WTC11 (cell line): ENCODE results near the gene SPNS2. TPM values are rescaled to one million over a fixed set of nuclear protein-coding genes. Genes with fewer than 3 reads are reported as not detected.
A peak's percentile ranks its signal among the peaks of the same experiment; 100 is the strongest.

Source experiments
- ATAC-seq: fragments of 200-7000 bp; cut with Tn5 transposase; 2 replicates; pipeline ENCODE4 v1.10.0; 2021; ENCODE audit warnings: mild to moderate bottlenecking, moderate library complexity
- CTCF ChIA-PET: fragments of 300-600 bp; sonication (Branson Sonifier 250); formaldehyde crosslinking; loops from one replicate; lab custom pipeline; 2021; ENCODE audit warnings: antibody characterized with exemption; lab: Charles Lee
- POLR2A ChIA-PET: fragments of 350-600 bp; sonication (Branson Sonifier 250); formaldehyde crosslinking; loops from one replicate; lab custom pipeline; 2021; ENCODE audit warnings: antibody characterized with exemption; lab: Charles Lee
- DNase-seq: peaks from one replicate; pipeline ENCODE4 v3.0.0; 2021; ENCODE audit warnings: low spot score
- H3K27ac Mint-ChIP-seq: 2 replicates; pipeline ENCODE4 v1.8.0; 2021; ENCODE audit warnings: mixed read lengths
- H3K27me3 Mint-ChIP-seq: 2 replicates; pipeline ENCODE4 v1.8.0; 2021; ENCODE audit warnings: low read depth, mild to moderate bottlenecking, moderate library complexity, mixed read lengths
- H3K36me3 Mint-ChIP-seq: 2 replicates; pipeline ENCODE4 v1.8.0; 2021; ENCODE audit warnings: mixed read lengths
- H3K4me1 Mint-ChIP-seq: 2 replicates; pipeline ENCODE4 v1.8.0; 2022; ENCODE audit warnings: mixed read lengths
- H3K4me3 Mint-ChIP-seq: 2 replicates; pipeline ENCODE4 v1.8.0; 2021; ENCODE audit warnings: mild to moderate bottlenecking, moderate library complexity, mixed read lengths
- H3K9me3 Mint-ChIP-seq: 2 replicates; pipeline ENCODE4 v1.8.0; 2021; ENCODE audit warnings: mixed read lengths
- CBFB ChIP-seq: sonication (generic); formaldehyde crosslinking; IDR thresholded peaks from 2 replicates; pipeline ENCODE4 v1.8.1; 2022; ENCODE audit warnings: mild to moderate bottlenecking, low read depth, missing genetic modification reagents
- CREB1 ChIP-seq: sonication (generic); formaldehyde crosslinking; IDR thresholded peaks from 2 replicates; pipeline ENCODE4 v1.8.0; 2023; ENCODE audit warnings: mild to moderate bottlenecking, missing genetic modification reagents
- ESRRA ChIP-seq: sonication (generic); formaldehyde crosslinking; IDR thresholded peaks from 2 replicates; pipeline ENCODE4 v1.8.1; 2022; ENCODE audit warnings: mild to moderate bottlenecking, missing genetic modification reagents, borderline replicate concordance
- FOXP1 ChIP-seq: sonication (generic); formaldehyde crosslinking; IDR thresholded peaks from 2 replicates; pipeline ENCODE4 v1.8.0; 2022; ENCODE audit warnings: missing genetic modification reagents, mild to moderate bottlenecking, moderate library complexity, borderline replicate concordance
- MYBL2 ChIP-seq: sonication (generic); formaldehyde crosslinking; IDR thresholded peaks from 2 replicates; pipeline ENCODE4 v1.8.1; 2023; ENCODE audit warnings: mild to moderate bottlenecking, moderate library complexity, missing genetic modification reagents
- NFATC4 ChIP-seq: fragments of 250-450 bp; sonication (Bioruptor Pico); IDR thresholded peaks from 2 replicates; pipeline ENCODE4 v1.9.0; 2021; ENCODE audit warnings: mild to moderate bottlenecking
- SOX15 ChIP-seq: fragments of 250-450 bp; sonication (Bioruptor Pico); IDR thresholded peaks from 2 replicates; pipeline ENCODE4 v1.9.0; 2021; ENCODE audit warnings: mild to moderate bottlenecking
- TEAD1 ChIP-seq: sonication (generic); formaldehyde crosslinking; IDR thresholded peaks from 2 replicates; pipeline ENCODE4 v1.8.0; 2022; ENCODE audit warnings: mild to moderate bottlenecking, missing genetic modification reagents
- TP53 ChIP-seq: sonication (generic); formaldehyde crosslinking; IDR thresholded peaks from 2 replicates; pipeline ENCODE4 v1.8.1; 2023; ENCODE audit warnings: mild to moderate bottlenecking, missing genetic modification reagents
- ZNF138 ChIP-seq: sonication (generic); formaldehyde crosslinking; conservative IDR thresholded peaks from 2 replicates; pipeline ENCODE4 v1.8.1; 2022; ENCODE audit warnings: mild to moderate bottlenecking, moderate library complexity, missing genetic modification reagents
- total RNA-seq: library from RNA; stranded (reverse); gene quantifications from 3 replicates; pipeline ENCODE4 v1.2.3, GENCODE V29; 2021
- TF ChIP-seq, protein P1 (sequence below): sonication (generic); formaldehyde crosslinking; IDR thresholded peaks from 2 replicates; pipeline ENCODE4 v1.8.0; 2022; ENCODE audit warnings: mild to moderate bottlenecking, missing genetic modification reagents
- TF ChIP-seq, protein P2 (sequence below): fragments of 250-450 bp; sonication (Bioruptor Pico); IDR thresholded peaks from 2 replicates; pipeline ENCODE4 v1.8.0; 2021; ENCODE audit warnings: mild to moderate bottlenecking
- TF ChIP-seq, protein P3 (sequence below): sonication (generic); formaldehyde crosslinking; IDR thresholded peaks from 2 replicates; pipeline ENCODE4 v1.8.1; 2023; ENCODE audit warnings: mild to moderate bottlenecking, moderate library complexity, missing genetic modification reagents
- TF ChIP-seq, protein P4 (sequence below): fragments of 200-600 bp; IDR thresholded peaks from 2 replicates; pipeline ENCODE4 v1.8.0; 2022; ENCODE audit warnings: antibody characterized with exemption

Gene SPNS2
- total RNA-seq, 1 experiment from 2014 or later: 0.87 TPM

DNA sequence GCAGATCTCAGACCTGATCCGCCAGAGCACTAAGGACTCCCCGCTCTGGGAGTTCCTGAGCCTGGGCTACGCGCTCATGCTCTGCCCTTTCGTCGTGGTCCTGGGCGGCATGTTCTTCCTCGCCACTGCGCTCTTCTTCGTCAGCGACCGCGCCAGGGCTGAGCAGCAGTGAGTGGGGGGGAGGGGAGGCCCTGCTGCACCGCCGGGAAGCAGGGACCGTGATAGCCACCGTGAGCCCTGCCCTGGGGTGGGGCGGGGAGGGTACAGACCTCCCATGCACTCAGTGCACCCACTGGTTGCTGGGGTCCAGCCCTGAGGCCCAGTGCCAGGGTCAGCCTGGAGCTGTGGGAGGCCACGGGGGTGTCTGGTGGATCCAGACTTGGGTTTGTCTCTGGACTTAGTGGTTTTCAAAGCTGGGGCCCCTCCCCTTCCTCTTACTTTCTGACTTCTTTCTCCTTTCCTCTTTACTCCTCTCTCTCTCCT, 37.6 kb downstream of the SPNS2 start (continued):
- TF ChIP-seq CREB1 (CRISPR knock-in tag) (no peak), CBFB (CRISPR knock-in tag) (no peak), MYBL2 (peak; percentile 24; the same call in 1 of the 2 replicates), ESRRA (CRISPR knock-in tag) (0 out of 2 replicates have a peak, but pooled peaks have one; percentile 14), TEAD1 (CRISPR knock-in tag) (0 out of 2 replicates have a peak, but pooled peaks have one; percentile 9), TP53 (CRISPR knock-in tag) (no peak)
- TF ChIP-seq, protein P1, sequence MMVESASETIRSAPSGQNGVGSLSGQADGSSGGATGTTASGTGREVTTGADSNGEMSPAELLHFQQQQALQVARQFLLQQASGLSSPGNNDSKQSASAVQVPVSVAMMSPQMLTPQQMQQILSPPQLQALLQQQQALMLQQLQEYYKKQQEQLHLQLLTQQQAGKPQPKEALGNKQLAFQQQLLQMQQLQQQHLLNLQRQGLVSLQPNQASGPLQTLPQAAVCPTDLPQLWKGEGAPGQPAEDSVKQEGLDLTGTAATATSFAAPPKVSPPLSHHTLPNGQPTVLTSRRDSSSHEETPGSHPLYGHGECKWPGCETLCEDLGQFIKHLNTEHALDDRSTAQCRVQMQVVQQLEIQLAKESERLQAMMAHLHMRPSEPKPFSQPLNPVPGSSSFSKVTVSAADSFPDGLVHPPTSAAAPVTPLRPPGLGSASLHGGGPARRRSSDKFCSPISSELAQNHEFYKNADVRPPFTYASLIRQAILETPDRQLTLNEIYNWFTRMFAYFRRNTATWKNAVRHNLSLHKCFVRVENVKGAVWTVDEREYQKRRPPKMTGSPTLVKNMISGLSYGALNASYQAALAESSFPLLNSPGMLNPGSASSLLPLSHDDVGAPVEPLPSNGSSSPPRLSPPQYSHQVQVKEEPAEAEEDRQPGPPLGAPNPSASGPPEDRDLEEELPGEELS (CRISPR knock-in tag): peak; percentile 32; the same call in 1 of the 2 replicates

DNA sequence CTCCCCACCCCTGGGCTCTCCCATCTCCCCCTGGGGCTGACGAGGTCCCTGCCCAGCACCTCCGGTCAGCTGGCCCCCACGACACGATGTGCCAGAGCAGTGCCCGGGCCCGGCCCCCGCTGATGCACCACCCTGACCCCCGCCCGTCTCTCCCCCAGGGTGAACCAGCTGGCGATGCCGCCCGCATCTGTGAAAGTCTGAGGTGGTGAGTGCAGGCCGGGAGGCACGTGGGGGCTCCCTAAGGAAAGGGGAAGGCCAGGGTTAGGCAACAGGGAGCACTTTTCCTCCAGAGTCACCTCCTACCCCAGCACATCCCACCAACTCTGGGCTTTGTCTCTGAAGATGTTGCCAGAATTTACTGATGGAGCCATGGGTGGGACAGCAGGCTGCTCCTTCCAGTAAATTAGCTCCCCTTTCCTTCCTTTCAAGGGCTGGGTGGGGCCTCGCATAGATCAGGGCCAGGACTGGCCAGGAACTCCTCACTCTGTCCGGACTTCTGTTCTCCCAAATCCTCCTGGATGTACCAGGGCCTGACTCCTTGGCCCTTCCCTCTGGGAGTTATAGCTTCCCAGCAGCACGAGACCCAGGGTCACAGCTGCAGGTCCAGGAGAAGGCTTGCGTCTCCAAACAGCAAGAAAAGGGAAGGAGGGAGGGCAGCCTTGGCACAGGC, 38.2 kb downstream of the SPNS2 start:
- no peaks in the 10 kb centered on the region for H3K9me3 Mint-ChIP-seq
- H3K4me1 Mint-ChIP-seq: peaks cover 18% of the 10 kb centered on the region
- H3K27me3 Mint-ChIP-seq: peaks cover 30% of the 10 kb centered on the region
- CTCF ChIA-PET: interaction anchor here (0.8 to 8.2 kb wide), 6 partner anchors 14 to 116 kb away, joined by 3 to 57 read pairs (median 5); partner anchors contain the start of genes MYBBP1A and SPNS2
- H3K4me3 Mint-ChIP-seq: no peak overlapping the region
- POLR2A ChIA-PET: interaction anchor here (0.6 to 3.2 kb wide), 6 partner anchors 14 to 901 kb away, joined by 3 to 7 read pairs (median 4); partner anchors contain the start of gene SHPK
- peak overlapping the region; percentile 57; the same call in 1 of the 2 replicates for H3K27ac Mint-ChIP-seq
- ATAC-seq (no peak), DNase-seq (no peak)
- TF ChIP-seq, protein P2, sequence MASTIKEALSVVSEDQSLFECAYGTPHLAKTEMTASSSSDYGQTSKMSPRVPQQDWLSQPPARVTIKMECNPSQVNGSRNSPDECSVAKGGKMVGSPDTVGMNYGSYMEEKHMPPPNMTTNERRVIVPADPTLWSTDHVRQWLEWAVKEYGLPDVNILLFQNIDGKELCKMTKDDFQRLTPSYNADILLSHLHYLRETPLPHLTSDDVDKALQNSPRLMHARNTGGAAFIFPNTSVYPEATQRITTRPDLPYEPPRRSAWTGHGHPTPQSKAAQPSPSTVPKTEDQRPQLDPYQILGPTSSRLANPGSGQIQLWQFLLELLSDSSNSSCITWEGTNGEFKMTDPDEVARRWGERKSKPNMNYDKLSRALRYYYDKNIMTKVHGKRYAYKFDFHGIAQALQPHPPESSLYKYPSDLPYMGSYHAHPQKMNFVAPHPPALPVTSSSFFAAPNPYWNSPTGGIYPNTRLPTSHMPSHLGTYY (CRISPR knock-in tag): no peak
- no peak for TF ChIP-seq FOXP1 (CRISPR knock-in tag)
- TF ChIP-seq NFATC4: no peak
- TF ChIP-seq, protein P3, sequence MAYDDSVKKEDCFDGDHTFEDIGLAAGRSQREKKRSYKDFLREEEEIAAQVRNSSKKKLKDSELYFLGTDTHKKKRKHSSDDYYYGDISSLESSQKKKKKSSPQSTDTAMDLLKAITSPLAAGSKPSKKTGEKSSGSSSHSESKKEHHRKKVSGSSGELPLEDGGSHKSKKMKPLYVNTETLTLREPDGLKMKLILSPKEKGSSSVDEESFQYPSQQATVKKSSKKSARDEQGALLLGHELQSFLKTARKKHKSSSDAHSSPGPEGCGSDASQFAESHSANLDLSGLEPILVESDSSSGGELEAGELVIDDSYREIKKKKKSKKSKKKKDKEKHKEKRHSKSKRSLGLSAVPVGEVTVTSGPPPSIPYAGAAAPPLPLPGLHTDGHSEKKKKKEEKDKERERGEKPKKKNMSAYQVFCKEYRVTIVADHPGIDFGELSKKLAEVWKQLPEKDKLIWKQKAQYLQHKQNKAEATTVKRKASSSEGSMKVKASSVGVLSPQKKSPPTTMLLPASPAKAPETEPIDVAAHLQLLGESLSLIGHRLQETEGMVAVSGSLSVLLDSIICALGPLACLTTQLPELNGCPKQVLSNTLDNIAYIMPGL: 0 out of 2 replicates have a peak, but pooled peaks have one; percentile 41
- no peak for TF ChIP-seq SOX15 (CRISPR knock-in tag)
- TF ChIP-seq, protein P4, sequence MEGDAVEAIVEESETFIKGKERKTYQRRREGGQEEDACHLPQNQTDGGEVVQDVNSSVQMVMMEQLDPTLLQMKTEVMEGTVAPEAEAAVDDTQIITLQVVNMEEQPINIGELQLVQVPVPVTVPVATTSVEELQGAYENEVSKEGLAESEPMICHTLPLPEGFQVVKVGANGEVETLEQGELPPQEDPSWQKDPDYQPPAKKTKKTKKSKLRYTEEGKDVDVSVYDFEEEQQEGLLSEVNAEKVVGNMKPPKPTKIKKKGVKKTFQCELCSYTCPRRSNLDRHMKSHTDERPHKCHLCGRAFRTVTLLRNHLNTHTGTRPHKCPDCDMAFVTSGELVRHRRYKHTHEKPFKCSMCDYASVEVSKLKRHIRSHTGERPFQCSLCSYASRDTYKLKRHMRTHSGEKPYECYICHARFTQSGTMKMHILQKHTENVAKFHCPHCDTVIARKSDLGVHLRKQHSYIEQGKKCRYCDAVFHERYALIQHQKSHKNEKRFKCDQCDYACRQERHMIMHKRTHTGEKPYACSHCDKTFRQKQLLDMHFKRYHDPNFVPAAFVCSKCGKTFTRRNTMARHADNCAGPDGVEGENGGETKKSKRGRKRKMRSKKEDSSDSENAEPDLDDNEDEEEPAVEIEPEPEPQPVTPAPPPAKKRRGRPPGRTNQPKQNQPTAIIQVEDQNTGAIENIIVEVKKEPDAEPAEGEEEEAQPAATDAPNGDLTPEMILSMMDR: no peak
- peaks cover 12% of the 10 kb centered on the region for H3K36me3 Mint-ChIP-seq

DNA sequence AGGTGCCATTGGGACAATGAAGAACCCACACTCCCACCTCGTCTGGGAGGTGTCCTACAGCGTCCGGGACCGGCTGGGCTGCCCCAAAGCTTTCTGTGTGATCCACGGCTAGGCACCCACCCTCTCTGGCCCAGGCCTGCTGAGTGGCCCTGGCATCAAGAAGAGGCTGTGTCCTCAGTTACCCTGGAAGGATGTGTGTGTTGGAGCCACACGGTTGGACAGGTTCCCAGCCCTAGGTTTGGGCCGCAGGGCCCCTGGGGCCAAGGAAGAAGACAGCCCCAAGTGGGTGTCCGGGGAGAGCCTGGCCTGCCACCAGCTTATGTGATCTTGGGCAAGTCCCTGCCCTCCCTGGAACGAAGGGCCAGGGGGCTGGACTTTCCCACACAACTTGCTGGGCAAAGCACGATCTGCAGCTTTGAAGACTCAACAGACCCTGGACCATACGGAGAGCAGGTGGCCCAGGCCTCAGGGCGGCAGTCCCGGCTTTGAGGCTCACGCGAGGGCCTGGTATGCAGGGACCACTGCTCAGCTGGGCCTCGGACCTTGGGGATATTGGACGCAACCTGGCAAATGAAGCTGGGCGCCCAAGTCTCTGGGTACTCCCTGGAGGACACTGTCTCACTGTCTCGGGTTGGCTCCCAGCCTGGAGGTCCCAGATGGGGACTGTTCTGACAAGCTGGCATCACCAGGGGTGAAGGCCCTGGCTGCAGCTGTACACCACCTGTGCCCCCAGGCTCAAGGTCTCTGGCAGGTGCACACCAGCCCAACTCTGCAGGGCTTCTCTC, 39.0 kb downstream of the SPNS2 start:
- TF ChIP-seq FOXP1 (CRISPR knock-in tag): no peak
- TF ChIP-seq ZNF138 (CRISPR knock-in tag): 0 out of 2 replicates have a peak, but pooled peaks have one; percentile 37
- TF ChIP-seq, all 79 proteins: peak for 1
- peaks cover 22% of the 10 kb centered on the region for H3K27me3 Mint-ChIP-seq
- ChIA-PET CTCF (interaction anchor here (1.1 to 8.2 kb wide), 6 partner anchors 10 to 117 kb away, joined by 3 to 57 read pairs (median 6); partner anchors contain the start of gene SPNS2), POLR2A (interaction anchor here (0.6 to 3.2 kb wide), 6 partner anchors 14 to 902 kb away, joined by 3 to 7 read pairs (median 4); partner anchors contain the start of gene SHPK)
- no peak for DNase-seq
- H3K9me3 Mint-ChIP-seq: no peaks in the 10 kb centered on the region
- peaks cover 19% of the 10 kb centered on the region for H3K36me3 Mint-ChIP-seq
- H3K4me3 Mint-ChIP-seq: no peak overlapping the region
- H3K27ac Mint-ChIP-seq: no peak overlapping the region; the same call in 1 of the 2 replicates
- H3K4me1 Mint-ChIP-seq: peaks cover 18% of the 10 kb centered on the region
- ATAC-seq: no peak
